CD4-positive, CD25-positive, alpha-beta regulatory T cell (primary cell): ENCODE data around the gene CRYGB. TPM values are rescaled to one million over a fixed set of nuclear protein-coding genes. Genes with fewer than 3 reads are reported as not detected.
"Not testable (repeated sequence)": the region's sequence is repeated elsewhere in the genome, so short reads cannot be mapped to it uniquely, and the experiment has no call there.

ENCODE experiments used
- ATAC-seq, 2 donors: fragments of 150-1000 bp; cut with Tn5 transposase; one replicate each; pipeline ENCODE4 v1.10.0; 2021; ENCODE audit warnings: low read depth in 2 of 2, moderate number of reproducible peaks in 2 of 2, moderate library complexity in 1 of 2
- DNase-seq, 3 donors: peaks; one replicate each; pipeline versions ENCODE4 v3.0.0 to v3.0.0-alpha.2; 2012 to 2022; ENCODE audit warnings: mixed read lengths in 1 of 3
- H3K27ac ChIP-seq: one replicate; pipeline ENCODE4 v1.7.0; 2013; ENCODE audit warnings: mild to moderate bottlenecking, low read length; ENCODE audit not compliant: insufficient read depth, poor library complexity, severe bottlenecking
- H3K27me3 ChIP-seq: one replicate; pipeline ENCODE4 v1.7.0; 2013; ENCODE audit warnings: low read length; ENCODE audit not compliant: control insufficient read depth, insufficient read depth
- H3K36me3 ChIP-seq: one replicate; pipeline ENCODE4 v1.7.0; 2013; ENCODE audit warnings: mild to moderate bottlenecking, low read length, moderate library complexity; ENCODE audit not compliant: control insufficient read depth, insufficient read depth
- H3K4me1 ChIP-seq: 2 replicates; pipeline ENCODE4 v1.7.0; 2013; ENCODE audit warnings: mild to moderate bottlenecking, low read length; ENCODE audit not compliant: insufficient read depth, control insufficient read depth, poor library complexity, severe bottlenecking
- H3K4me3 ChIP-seq: one replicate; pipeline ENCODE4 v1.7.0; 2013; ENCODE audit warnings: low read depth, mild to moderate bottlenecking, low read length, moderate library complexity
- H3K9me3 ChIP-seq, 2 experiments: 1 replicate in 1 of 2; 2 replicates in 1 of 2; pipeline ENCODE4 v1.7.0; 2013; ENCODE audit warnings: low read length in 2 of 2, mild to moderate bottlenecking in 1 of 2, moderate library complexity in 1 of 2; ENCODE audit not compliant: control insufficient read depth in 2 of 2
- H3K27ac Mint-ChIP-seq, 3 donors: one replicate each; pipeline ENCODE4 v1.8.0; 2020 to 2022; ENCODE audit warnings: mild to moderate bottlenecking in 3 of 3, mixed read lengths in 3 of 3, moderate library complexity in 2 of 3
- H3K27me3 Mint-ChIP-seq: one replicate; pipeline ENCODE4 v1.8.0; 2022; ENCODE audit warnings: mild to moderate bottlenecking, mixed read lengths
- H3K36me3 Mint-ChIP-seq: one replicate; pipeline ENCODE4 v1.8.0; 2020; ENCODE audit warnings: mixed read lengths
- H3K4me1 Mint-ChIP-seq, 4 donors: one replicate each; pipeline ENCODE4 v1.8.0; 2020 to 2022; ENCODE audit warnings: mixed read lengths in 4 of 4, mild to moderate bottlenecking in 1 of 4
- H3K4me3 Mint-ChIP-seq, 4 donors: one replicate each; pipeline ENCODE4 v1.8.0; 2020 to 2022; ENCODE audit warnings: mild to moderate bottlenecking in 4 of 4, mixed read lengths in 4 of 4, moderate library complexity in 3 of 4
- H3K9me3 Mint-ChIP-seq, 7 donors: one replicate each; pipeline ENCODE4 v1.8.0; 2020 to 2022; ENCODE audit warnings: mixed read lengths in 7 of 7, mild to moderate bottlenecking in 3 of 7, moderate library complexity in 2 of 7
- polyA plus RNA-seq, 4 donors: library from polyadenylated mRNA; unstranded; fragments of 300-500 nt; fragmentation: Illumina TruSeq; gene quantifications; one replicate each; pipeline ENCODE4 v1.2.3, GENCODE V29; 2021
- total RNA-seq: library from RNA; stranded (reverse); gene quantifications from one replicate; pipeline ENCODE4 v1.2.3, GENCODE V29; 2022

The CRYGB gene
- total and polyA plus RNA-seq, 5 donors from 2014 or later = not detected

DNA sequence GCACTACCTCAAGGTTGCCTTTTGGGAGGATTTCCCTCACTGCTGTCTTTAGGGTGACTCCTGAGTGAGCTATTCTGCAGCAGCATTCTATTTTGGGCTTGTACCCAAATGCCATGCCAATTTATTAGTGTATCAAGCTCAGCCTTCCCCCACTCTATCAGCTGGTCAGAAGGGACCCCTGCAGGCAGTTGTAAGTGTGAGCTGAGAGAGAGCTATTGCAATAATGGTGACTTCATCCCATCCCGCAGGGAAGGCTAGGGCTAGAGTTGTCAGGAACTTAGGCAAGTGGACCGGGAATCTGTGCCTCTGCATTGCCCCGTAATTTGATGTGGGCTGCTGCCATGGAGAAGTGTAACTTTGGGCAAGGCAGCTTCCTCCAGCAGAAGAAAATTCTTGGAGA, 1.8 kb upstream of the CRYGB start:
- peaks cover 0 to 14% (median 0%) of the 10 kb centered on the region in 7 donors for H3K9me3 Mint-ChIP-seq
- Histone ChIP-seq H3K9me3 (no peaks in the 10 kb centered on the region), H3K27ac (no peak overlapping the region), H3K27me3 (no peaks in the 10 kb centered on the region), H3K4me1 (no peaks in the 10 kb centered on the region), H3K4me3 (no peak overlapping the region), H3K36me3 (no peaks in the 10 kb centered on the region)
- H3K4me3 Mint-ChIP-seq = peak overlapping the region in 1 of 4 donors; percentile 11
- H3K27ac Mint-ChIP-seq = no peak overlapping the region
- H3K27me3 Mint-ChIP-seq = no peaks in the 10 kb centered on the region
- no peaks in the 10 kb centered on the region for H3K4me1 Mint-ChIP-seq
- no peaks in the 10 kb centered on the region for H3K36me3 Mint-ChIP-seq
- ATAC-seq = no peak
- no peak for DNase-seq

DNA sequence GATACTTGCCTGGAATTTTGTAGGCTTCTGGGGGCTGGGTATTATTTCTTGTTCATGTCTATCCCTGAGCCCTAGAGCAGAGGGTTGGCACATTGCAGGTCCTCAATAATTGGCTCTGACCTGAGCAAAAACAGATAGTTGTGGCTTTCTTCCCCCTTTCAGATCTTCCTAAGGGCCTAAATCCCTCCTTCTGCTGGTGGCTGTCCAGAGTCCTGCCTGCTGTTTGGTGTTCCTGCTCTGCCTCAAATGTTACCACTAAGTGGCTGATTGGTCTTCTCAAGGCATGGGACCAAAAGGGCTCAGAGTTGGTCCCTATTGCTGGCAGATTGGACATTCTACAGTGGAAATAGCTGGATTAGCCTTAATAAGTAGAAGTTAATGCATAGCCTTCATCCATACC, 1.1 kb upstream of the CRYGB start:
- Mint-ChIP-seq H3K9me3 (peaks cover 0 to 10% (median 0%) of the 10 kb centered on the region in 7 donors), H3K27ac (no peak overlapping the region), H3K4me3 (no peak overlapping the region), H3K4me1 (no peaks in the 10 kb centered on the region), H3K27me3 (no peaks in the 10 kb centered on the region), H3K36me3 (no peaks in the 10 kb centered on the region)
- no peak for DNase-seq
- Histone ChIP-seq H3K36me3 (no peaks in the 10 kb centered on the region), H3K4me1 (no peaks in the 10 kb centered on the region), H3K27me3 (no peaks in the 10 kb centered on the region), H3K4me3 (no peak overlapping the region), H3K9me3 (no peaks in the 10 kb centered on the region), H3K27ac (no peak overlapping the region)
- no peak for ATAC-seq

- Histone ChIP-seq H3K27me3 (no peaks in the 10 kb centered on the region), H3K4me3 (no peak overlapping the region), H3K4me1 (no peaks in the 10 kb centered on the region), H3K27ac (no peak overlapping the region), H3K36me3 (no peaks in the 10 kb centered on the region), H3K9me3 (no peaks in the 10 kb centered on the region)
- no peaks in the 10 kb centered on the region for H3K36me3 Mint-ChIP-seq
- no peak for DNase-seq
- H3K9me3 Mint-ChIP-seq = peaks cover 0 to 5% (median 0%) of the 10 kb centered on the region in 7 donors
- H3K4me1 Mint-ChIP-seq = no peaks in the 10 kb centered on the region
- no peaks in the 10 kb centered on the region for H3K27me3 Mint-ChIP-seq
- no peak overlapping the region for H3K4me3 Mint-ChIP-seq
- H3K27ac Mint-ChIP-seq = no peak overlapping the region
- no peak for ATAC-seq
These were observed 2.8 kb downstream of the CRYGB start for GRCh38 chr2:208142925-208143799.

DNA sequence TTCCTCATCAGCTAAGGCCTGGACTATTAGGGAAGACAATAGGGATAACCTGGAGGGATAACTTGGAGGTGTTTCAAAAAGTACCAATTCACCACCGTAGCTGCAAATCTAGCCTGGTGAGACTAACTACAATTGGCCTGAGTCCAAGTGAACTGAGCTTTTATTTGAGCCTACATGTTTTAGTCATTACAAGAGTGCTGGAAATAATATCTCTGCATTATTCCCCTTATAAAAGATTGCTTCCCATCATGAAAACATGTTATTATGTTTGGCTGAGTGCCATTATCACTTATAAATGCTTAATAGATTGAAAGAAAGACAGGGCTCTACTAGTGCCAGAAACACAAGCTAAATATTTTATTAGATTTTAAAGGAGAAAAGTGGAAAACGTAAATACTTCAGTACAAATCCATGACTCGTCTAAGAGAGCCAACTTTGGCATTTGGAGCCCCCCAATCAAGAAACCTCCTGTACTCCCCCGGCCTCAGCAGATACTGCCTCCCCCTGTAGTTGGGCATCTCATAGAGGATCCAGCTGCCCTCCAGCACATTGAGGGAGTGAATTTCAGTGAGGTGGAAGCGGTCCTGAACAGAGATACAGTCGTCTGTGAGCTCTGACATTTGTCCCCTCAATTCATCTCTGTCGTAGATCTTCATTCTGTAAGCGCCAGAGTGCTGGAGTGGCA, 3.6 kb downstream of the CRYGB start:
- ATAC-seq (no peak), DNase-seq (no peak)
- Mint-ChIP-seq H3K9me3 (peaks cover 0 to 5% (median 0%) of the 10 kb centered on the region in 7 donors), H3K27me3 (peaks cover 7% of the 10 kb centered on the region), H3K27ac (no peak overlapping the region), H3K4me1 (no peaks in the 10 kb centered on the region), H3K4me3 (no peak overlapping the region), H3K36me3 (no peaks in the 10 kb centered on the region)
- H3K9me3 ChIP-seq = no peaks in the 10 kb centered on the region
- no peaks in the 10 kb centered on the region for H3K27me3 ChIP-seq
- H3K36me3 ChIP-seq = no peaks in the 10 kb centered on the region
- no peak overlapping the region for H3K4me3 ChIP-seq
- no peak overlapping the region for H3K27ac ChIP-seq
- H3K4me1 ChIP-seq = no peaks in the 10 kb centered on the region

GRCh38 chr2:208139447-208139846, 6.5 kb downstream of the CRYGB start:
- no peak overlapping the region for H3K27ac ChIP-seq
- Mint-ChIP-seq H3K9me3 (peaks cover 0 to 5% (median 2%) of the 10 kb centered on the region in 7 donors), H3K4me1 (no peaks in the 10 kb centered on the region), H3K36me3 (no peaks in the 10 kb centered on the region), H3K27ac (no peak overlapping the region), H3K27me3 (peaks cover 10% of the 10 kb centered on the region), H3K4me3 (no peak overlapping the region)
- H3K27me3 ChIP-seq = no peaks in the 10 kb centered on the region
- ATAC-seq (no peak), DNase-seq (no peak)
- no peaks in the 10 kb centered on the region for H3K4me1 ChIP-seq
- no peaks in the 10 kb centered on the region for H3K9me3 ChIP-seq
- H3K36me3 ChIP-seq = no peaks in the 10 kb centered on the region
- no peak overlapping the region for H3K4me3 ChIP-seq

DNA sequence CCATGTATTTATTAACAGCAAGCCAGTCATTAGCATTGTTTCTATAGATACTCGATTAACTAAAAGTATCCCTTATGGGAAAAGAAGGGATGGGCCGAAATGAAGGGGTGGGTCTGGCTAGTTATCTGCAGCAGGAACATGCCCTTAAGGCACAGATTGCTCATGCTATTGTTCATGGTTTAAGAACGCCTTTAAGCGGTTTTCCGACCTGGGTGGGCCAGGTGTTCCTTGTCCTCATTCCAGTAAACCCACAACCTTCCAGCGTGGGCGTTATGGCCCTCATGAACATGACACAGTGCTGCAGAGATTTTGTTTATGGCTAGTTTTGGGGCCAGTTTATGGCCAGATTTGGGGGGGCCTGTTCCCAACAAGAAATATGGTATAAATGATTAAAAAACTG, 7.6 kb downstream of the CRYGB start:
- not testable (repeated sequence) for H3K27ac ChIP-seq, H3K27ac Mint-ChIP-seq, H3K36me3 Mint-ChIP-seq, H3K4me3 Mint-ChIP-seq, H3K9me3 ChIP-seq, ATAC-seq, H3K27me3 ChIP-seq, H3K9me3 Mint-ChIP-seq, H3K36me3 ChIP-seq, DNase-seq, H3K27me3 Mint-ChIP-seq, H3K4me1 Mint-ChIP-seq, H3K4me1 ChIP-seq, H3K4me3 ChIP-seq

- Mint-ChIP-seq H3K4me3 (no peak overlapping the region), H3K9me3 (peaks cover 0 to 4% (median 0%) of the 10 kb centered on the region in 7 donors), H3K36me3 (no peaks in the 10 kb centered on the region), H3K27me3 (peaks cover 10% of the 10 kb centered on the region), H3K4me1 (no peaks in the 10 kb centered on the region), H3K27ac (no peak overlapping the region)
- no peaks in the 10 kb centered on the region for H3K9me3 ChIP-seq
- H3K27me3 ChIP-seq = no peaks in the 10 kb centered on the region
- H3K4me3 ChIP-seq = no peak overlapping the region
- ATAC-seq (no peak), DNase-seq (no peak)
- no peaks in the 10 kb centered on the region for H3K36me3 ChIP-seq
- H3K27ac ChIP-seq = no peak overlapping the region
- no peaks in the 10 kb centered on the region for H3K4me1 ChIP-seq
These were observed 9.3 kb downstream of the CRYGB start for GRCh38 chr2:208136716-208137094.
